ENCODE measurements around the gene FAM219B.

Gene FAM219B

DNA sequence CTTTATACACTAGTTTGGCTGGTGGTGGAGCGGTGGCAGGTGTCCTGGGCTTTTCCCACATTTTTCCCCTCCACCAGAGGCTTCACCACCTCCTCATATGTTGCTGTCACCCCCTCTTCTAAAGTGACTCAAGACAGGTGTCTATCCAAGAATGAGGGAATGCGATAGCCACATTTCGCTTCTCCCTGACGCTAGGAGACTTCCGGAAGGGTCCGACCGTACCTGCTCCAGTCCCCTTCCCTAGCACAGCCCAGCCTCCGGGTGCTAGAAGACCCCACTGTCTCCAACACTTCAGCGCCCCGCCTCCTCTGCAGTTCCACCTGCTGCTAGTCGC lies 34.0 kb downstream of the FAM219B start:
- no peak for DNase-seq

DNA sequence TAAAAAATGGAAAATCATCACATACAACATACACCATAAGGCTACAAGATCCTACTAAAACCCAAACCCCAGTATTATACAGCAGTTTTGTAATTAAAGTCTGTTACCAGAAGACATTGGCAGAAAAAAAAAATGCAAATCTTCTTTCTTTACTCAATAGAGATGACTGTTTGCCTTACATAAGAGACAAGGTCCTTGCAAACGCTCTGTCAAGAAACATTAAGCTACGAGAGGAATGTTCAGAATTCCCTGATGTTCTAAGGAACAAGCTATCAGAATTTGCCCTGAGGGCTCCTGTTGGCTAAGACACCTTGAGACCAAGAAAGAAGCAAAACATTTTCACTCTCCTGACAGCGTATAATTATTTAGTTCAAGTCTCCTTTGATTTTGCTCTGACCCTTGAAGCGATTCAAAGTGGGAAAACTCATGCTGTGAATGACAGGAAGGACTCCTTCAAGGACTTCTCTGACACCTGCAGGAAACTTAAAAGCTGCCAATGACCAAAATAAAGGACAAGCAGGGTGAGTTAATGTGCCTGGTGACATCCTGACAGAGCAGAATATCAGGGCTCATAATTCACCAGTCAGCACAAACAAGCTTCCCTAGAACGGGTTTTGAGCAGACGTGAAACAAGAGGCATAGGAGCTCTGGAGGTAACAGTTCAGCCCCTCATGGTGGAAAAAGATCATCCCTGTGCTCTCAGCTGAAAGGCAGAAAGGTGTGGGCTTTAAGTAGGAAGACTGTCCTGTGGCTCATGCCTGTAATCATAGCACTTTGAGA lies 36.0 kb downstream of the FAM219B start:
- no peak for DNase-seq

DNA sequence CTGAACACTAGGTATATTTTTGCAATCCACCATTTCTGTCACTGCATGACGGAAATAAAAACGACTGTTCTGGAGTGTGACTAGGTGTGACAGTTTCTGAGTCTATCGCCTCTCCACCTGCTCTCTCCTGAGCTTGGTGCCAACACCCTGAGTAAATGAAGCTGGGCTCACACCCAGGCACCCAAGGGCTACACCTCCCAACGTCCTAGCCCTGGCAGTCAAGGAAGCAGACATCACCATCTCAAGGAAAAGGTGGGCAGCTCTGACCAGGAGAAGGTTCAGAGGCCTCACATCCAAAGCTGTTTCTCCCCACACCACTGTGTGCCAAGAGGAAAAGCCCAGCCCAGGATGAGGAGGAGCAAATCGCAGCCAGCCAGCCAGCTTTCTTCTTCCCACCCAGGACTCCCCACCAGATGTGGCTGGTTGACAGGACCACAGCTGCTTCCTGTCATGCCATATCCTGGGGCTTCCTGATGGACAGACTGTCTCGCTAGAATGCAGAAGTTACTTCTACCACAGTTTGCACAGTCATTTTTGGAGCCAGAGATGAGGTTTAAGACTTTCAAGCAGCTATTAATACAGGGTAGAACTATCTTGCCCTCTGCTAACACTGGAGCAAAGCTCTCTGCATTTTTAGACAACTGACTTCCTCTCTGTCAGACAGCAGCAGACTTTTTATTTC lies 36.8 kb downstream of the FAM219B start:
- DNase-seq: no peak

DNA sequence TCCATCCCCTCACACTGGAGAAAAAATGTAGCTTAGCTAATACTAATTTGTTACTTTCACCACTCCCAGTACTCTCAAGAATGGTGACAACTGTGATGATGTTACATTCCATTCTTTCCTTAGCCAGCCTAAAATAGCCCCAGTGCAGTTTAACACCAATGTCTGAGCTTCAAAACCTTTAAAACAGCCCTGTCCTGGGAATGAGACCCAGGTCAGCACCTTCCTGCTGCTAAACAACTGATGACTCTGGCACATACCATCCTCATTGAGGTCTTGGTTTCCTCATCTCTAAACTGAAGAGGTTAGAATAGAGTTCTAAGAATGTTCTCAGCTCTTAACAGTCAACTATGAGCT lies 37.3 kb downstream of the FAM219B start:
- DNase-seq: no peak

DNA sequence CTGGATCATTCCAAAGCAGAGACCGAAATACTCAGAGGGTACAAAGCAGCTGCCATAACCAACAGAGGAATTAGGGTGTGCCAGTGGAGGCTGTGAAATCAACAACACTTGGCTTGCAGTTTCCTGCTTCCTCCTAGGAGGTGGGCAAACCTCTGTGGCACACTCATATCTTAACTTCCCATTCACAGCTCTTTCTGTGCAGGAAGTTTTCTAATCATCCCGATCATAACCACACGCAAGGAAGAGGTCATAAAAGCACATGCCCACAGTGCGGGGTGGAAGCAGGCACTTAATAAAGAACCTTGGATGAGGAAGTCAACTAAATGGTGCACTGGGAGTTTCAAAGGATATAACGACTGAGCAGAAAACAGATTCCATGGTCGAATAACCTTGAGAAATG lies 38.6 kb downstream of the FAM219B start:
- no peak for DNase-seq

DNA sequence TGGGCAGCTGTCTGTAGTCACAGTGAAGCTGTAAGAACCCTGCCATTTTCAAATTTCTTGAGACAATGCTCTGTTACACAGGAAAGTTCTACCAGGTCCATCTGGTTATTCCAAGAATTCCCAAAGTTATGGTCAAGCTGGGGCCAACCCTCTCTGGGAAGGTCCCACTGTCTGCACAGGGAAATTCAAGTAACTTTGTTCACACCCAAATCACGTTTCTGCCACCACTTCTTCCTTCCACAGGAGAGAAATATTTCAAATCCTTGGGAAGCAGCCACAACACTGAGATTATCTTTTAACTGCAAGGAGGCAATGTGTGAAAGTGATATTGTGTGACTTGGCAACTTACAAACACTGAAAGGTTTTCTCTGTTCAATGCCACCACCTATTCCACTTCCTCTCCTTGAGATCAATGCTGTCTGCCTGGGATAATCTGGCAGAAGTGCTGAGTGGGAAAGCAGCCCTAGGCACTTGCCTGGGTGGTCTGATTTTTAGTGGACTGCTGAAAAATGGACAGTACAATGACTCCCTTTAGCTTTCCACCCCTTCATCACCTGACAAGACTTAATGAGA lies 39.1 kb downstream of the FAM219B start:
- DNase-seq: no peak

DNA sequence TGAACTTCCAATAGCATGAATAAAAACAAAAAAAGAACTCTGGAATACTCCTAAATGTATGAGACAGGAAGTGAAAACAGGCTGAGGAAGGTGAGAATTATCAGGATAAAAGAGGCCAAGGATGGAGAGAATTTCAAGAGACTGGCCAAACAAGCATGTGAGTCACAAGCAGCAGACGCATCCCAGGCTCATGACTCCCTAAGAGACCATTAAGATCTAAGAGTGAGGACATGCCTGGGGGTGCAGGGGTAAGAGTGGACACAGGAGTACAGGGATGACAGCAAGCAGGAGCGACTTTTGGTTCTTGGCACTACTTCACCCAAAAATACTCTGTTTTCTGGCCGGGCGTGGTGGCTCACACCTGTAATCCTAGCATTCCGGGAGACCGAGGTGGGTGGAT lies 40.6 kb downstream of the FAM219B start:
- DNase-seq: no peak

DNA sequence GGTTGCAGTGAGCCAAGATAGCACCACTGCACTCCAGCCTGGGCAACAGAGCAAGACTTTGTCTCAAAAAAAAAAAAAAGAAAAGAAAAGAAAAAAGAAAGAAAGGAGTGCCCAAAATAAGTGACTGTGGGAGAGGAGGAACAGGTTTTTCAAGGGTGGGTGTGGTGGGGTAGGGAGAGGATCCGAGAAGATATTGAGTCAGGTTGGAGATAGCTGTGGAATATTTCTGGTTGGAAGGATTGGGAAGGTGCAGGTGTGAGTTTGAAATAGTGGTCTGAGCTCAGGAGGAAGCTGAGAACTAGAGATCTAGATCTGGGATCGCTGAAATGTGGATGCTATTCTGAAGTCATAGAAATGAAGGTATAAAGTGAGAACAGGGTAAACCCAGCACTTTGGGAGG lies 41.3 kb downstream of the FAM219B start:
- no peak for DNase-seq

DNA sequence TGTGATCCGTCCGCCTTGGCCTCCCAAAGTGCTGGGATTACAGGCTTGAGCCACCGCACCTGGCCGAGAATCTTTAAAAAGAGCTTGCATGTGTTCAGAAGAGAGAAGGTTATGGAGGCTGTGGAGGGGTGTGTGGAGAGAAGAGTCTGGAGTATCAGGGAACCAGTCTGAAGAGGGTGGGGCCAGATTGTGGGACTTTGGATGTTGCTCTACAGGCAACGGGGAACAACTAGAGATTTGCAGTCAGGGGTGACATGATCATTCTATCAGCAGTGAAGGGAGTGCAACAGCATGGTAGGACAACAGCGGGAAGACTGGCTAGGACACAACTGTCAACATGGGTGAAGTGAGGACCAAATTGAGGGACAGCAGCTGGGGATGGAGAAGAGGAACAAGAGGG lies 42.4 kb downstream of the FAM219B start:
- no peak for DNase-seq

DNA sequence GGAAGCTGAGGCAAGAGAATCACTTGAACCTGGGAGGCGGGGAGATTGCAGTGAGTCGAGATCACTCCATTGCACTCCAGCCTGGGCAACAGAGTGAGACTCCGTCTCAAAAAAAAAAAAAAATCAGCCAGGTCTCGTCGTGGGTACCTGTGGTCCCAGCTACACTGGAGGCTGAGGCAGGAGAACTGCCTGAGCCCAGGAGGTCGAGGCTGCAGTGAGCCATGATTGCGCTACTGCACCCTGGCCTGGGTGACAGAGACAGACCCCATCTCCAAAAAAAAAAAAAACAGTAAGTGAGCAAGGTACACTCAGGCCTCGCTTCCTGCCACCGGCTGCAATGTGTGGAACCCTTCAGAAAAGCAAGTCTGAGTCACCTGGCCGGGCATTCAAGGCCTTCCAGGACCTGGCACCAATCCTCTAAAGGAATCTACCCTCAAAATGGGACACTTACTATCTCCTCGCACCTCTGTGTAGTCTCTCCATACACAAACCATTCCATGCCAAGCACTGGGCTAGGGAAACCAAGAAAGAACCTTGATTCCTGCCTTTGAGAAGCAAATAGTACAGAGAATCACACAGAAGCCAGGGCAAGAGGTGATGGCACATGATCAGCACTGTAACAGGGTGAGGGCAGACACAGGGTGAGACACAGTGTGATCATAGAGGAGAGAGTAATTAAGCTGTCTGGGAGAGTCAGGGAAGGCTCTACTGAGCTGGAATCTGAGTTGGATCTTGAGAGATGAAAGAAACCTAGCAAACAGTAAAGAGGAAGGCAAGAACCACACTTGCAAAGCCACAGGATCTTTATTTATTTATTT lies 43.2 kb downstream of the FAM219B start:
- no peak for DNase-seq

DNA sequence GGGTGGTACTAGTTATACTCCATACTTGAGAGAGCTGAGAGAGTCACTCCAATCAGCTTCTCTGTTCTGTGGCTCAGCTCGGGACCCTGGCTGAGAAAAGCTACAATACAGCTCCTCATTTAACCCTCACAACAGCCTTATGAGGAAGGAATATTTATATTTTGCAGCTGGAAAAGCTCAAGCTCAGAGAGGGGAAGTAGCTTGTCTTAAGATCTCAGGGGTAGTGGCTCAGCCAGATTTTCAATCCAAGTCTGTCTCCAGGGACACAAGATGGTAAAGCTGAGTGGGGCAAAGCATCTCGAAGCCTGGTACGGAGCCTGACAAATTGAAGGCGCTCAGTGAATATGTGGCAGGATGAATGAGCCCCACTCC lies 48.3 kb downstream of the FAM219B start:
- DNase-seq: no peak

DNA sequence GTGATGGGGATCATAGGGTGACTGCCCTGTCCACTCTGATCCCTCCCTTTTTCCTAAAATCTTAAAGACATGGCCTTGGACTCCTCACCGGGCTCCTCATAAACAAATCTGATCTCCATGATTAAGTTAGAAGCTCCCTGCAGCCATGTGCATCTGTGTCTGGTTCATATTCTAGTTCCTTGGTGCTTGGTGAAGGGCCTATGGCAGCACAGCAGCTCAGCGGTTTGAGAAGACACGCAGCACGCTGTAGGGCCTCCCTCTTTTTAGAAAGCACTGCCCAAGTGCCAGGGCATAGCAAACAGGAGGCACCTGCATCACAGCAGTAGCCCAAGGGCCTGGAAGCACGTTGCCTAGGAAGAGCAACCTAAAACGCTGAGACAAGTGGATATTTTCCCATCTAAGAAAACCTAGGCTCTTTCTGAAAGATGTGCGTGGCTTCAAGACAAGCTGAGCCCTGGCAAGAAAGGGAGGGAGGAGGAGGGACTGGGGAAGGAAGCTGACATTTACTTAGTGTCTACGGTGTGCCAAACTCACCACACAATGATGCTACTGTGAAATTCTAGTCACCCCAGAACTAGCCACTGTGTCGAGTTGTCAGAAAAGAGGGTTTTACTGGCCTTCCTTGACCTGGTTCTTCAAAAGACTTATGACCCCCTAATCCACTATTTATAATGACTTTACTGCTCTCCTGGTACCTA lies 48.8 kb downstream of the FAM219B start:
- no peak for DNase-seq

DNA sequence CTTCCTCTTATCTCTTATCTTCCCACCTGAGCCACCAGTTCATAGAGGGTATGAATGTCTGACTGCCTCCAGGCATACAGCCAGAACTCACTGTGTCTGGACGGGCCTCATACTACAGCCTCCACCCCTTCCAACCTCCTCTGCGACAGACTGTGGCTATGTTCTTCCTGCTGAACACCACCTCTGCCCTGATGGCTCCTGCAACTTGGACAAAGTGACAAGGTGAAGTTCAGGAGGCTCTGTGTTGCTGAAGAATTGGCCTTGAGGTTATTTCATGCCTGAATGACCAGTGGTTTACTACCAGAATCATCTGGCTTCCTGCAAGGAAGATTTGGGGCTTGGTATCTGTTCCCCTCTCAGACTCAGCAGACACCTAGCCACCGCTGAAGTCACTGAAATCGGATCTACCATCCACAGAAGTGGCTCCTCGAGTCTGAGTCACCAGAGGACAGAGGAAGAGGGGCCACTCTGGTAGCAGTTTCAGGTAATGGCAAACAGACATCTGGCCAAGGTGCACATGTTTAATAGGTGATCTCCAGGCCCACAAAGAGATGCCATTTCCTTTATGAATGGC lies 49.5 kb downstream of the FAM219B start:
- no peak for DNase-seq

DNA sequence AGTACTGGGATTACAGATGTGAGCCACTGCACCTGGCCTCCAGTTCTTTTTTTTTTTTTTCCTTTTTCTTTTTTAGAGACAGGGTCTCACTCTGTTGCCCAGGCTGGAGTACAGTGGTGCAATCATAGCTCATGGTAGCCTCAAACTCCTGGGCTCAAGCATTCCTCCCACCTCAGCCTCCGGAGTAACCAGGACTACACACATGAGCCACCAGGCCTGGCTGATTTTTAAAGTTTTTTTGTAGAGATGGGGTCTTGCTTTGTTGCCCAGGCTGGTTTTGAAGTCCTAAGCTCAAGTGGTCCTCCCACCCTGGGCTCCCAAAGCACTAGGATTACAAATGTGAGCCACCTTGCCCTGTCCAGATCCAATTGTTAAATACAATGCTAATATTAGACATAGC lies 50.1 kb downstream of the FAM219B start:
- DNase-seq: no peak

DNA sequence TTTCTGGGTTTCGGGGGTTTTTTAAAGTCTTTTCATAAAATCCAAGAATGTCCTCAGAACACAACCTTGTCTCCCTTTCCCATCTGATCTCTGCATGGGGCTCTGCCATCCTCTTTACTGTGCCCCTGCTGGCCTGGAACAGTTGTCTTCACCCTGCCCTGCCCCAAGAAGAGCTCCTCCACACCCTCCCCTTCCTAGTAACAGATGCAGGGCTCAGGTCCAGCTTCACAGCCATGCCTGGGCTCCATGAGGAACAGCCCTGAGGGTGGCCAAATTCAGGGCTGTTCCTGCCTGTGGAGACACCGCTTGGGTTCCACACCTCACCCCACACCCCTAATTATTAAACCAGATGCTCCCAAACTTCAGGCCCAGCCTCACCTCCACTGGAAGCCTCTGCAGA lies 50.8 kb downstream of the FAM219B start:
- DNase-seq: no peak

DNA sequence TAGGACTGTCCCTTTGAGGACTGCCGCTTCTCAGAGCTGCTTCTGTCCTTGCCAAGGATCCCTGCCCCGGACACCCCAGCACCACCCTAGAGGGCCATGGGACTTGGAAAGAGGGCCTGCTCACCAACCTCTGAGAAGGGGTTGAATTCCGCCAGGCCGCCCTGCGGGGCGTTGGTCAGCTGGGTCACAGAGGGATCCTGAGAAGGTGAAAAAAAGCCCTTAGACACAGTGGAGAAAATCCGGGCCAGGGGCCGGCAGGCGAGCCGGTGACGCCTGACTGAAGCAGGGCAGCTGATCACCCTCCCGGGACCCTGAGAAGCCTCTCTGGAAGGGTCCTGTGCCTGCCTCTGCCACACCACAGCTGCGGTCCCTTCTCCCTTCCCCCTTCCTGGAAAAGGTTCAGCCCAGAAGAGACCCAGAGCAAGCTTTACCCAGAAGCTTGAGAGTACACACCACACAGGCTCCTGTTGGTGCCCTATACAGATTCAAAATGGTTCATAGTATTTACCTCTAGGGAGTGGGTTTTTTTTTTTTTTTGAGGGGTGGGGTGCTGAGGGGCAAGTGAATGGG lies 52.1 kb downstream of the FAM219B start:
- DNase-seq: no peak

DNA sequence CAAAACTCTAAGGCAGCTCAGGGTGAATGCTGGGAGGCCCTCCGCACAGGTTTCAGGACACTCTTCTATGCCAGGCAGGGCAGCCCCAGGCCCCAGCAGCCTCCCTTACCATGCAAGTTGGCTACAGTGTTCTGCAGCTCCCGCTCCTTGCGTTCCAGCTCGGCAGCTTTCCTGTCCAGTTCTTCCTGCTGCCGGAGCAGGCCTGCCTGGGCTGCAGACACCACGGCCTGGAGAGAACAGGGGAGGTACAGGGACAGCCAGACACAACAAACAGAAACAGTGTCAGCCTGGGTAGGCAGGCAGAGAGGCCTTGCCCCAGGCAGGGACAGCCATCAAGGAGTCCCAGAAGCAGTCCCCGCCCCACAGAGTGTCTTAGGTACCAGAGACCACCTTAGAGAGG lies 54.7 kb downstream of the FAM219B start:
- no peak for DNase-seq

DNA sequence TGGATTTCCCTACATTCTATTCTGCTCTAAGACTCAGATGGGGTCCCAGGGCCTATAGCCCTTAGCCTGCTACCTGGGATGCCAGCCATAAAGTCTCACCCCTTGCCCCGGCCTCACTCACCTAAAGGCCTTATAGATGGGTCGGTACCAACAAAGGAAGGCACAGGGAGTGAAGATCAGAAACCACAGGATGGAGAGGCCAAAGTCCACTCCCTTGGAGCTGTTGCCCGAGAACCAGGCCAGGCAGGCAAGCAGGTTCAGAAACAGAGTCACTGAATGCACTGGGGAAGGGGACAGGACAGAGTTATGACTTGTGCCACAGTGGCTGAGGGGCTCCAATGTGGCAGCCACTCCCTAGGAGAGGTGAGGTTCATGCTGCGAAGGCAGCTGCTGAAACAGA lies 56.3 kb downstream of the FAM219B start:
- DNase-seq: no peak

All from activated CD4-positive, CD25-positive, alpha-beta regulatory T cell (primary cell).